Ectodermal cell (in vitro differentiated cells): ENCODE data around the gene FOXF1.

Experiments used
- H3K27ac ChIP-seq: 2 replicates; pipeline ENCODE4 v1.7.0; 2013; ENCODE audit warnings: mild to moderate bottlenecking, low read depth, low read length; ENCODE audit not compliant: insufficient read depth, poor library complexity, severe bottlenecking
- H3K27me3 ChIP-seq: 2 replicates; pipeline ENCODE4 v1.7.0; 2013; ENCODE audit warnings: mild to moderate bottlenecking, low read length; ENCODE audit not compliant: insufficient read depth, control insufficient read depth, poor library complexity, severe bottlenecking
- H3K36me3 ChIP-seq: one replicate; pipeline ENCODE4 v1.7.0; 2013; ENCODE audit warnings: low read length; ENCODE audit not compliant: control insufficient read depth, insufficient read depth
- H3K4me1 ChIP-seq: one replicate; pipeline ENCODE4 v1.7.0; 2013; ENCODE audit warnings: low read length; ENCODE audit not compliant: control insufficient read depth, insufficient read depth
- H3K4me3 ChIP-seq: 2 replicates; pipeline ENCODE4 v1.7.0; 2013; ENCODE audit warnings: low read depth, low read length, control low read depth; ENCODE audit not compliant: insufficient read depth
- H3K9me3 ChIP-seq: 2 replicates; pipeline ENCODE4 v1.7.0; 2013; ENCODE audit warnings: mild to moderate bottlenecking, low read length, moderate library complexity; ENCODE audit not compliant: control insufficient read depth
- WGBS, 2 experiments: methylation state at CpG; one replicate each; pipeline ENCODE4 v1.1.7; 2013; ENCODE audit warnings: missing lambda C conversion rate in 2 of 2; 5-methylcytosine and 5-hydroxymethylcytosine counted together

FOXF1 gene

GRCh38 chr16:86492267-86492960 lies 17.9 kb upstream of the FOXF1 start:
- Histone ChIP-seq H3K9me3 (no peaks in the 10 kb centered on the region), H3K27ac (no peak overlapping the region), H3K4me1 (peaks cover 22% of the 10 kb centered on the region), H3K27me3 (peaks cover 100% of the 10 kb centered on the region), H3K4me3 (no peak overlapping the region), H3K36me3 (no peaks in the 10 kb centered on the region)
- WGBS, 2 experiments, result 70 to 71% methylated on average over 4 of the region's 4 CpGs

- WGBS, 2 experiments, result 64% methylated on average over 9 of the region's 9 CpGs
- peaks cover 100% of the 10 kb centered on the region for H3K27me3 ChIP-seq
- H3K27ac ChIP-seq, result no peak overlapping the region
- H3K4me1 ChIP-seq, result peaks cover 22% of the 10 kb centered on the region
- no peaks in the 10 kb centered on the region for H3K9me3 ChIP-seq
- no peak overlapping the region for H3K4me3 ChIP-seq
- H3K36me3 ChIP-seq, result no peaks in the 10 kb centered on the region
Measured at GRCh38 chr16:86492961-86493629, 17.2 kb upstream of the FOXF1 start.

GRCh38 chr16:86494039-86494564 lies 16.2 kb upstream of the FOXF1 start:
- 7% methylated on average over 22 of the region's 22 CpGs for WGBS, 2 experiments
- H3K9me3 ChIP-seq, result no peaks in the 10 kb centered on the region
- H3K27ac ChIP-seq, result no peak overlapping the region
- H3K27me3 ChIP-seq, result peaks cover 100% of the 10 kb centered on the region
- no peaks in the 10 kb centered on the region for H3K36me3 ChIP-seq
- no peak overlapping the region for H3K4me3 ChIP-seq
- H3K4me1 ChIP-seq, result peaks cover 29% of the 10 kb centered on the region

- Histone ChIP-seq H3K27ac (no peak overlapping the region), H3K4me1 (peaks cover 35% of the 10 kb centered on the region)
- WGBS, 2 experiments, result 4% methylated on average over 54 of the region's 54 CpGs
Measured at GRCh38 chr16:86494565-86495356, 15.6 kb upstream of the FOXF1 start.

GRCh38 chr16:86495357-86495701 lies 15.0 kb upstream of the FOXF1 start:
- H3K4me3 ChIP-seq, result no peak overlapping the region

More at GRCh38 chr16:86494565-86495356, 15.6 kb upstream of the FOXF1 start:
- no peak overlapping the region for H3K4me3 ChIP-seq
- no peaks in the 10 kb centered on the region for H3K36me3 ChIP-seq
- no peaks in the 10 kb centered on the region for H3K9me3 ChIP-seq
- H3K27me3 ChIP-seq, result peaks cover 100% of the 10 kb centered on the region

GRCh38 chr16:86495756-86496261 lies 14.5 kb upstream of the FOXF1 start:
- 2 to 3% methylated on average over 16 of the region's 16 CpGs for WGBS, 2 experiments
- no peak overlapping the region for H3K27ac ChIP-seq
- H3K36me3 ChIP-seq, result no peaks in the 10 kb centered on the region
- H3K27me3 ChIP-seq, result peaks cover 100% of the 10 kb centered on the region
- peaks cover 39% of the 10 kb centered on the region for H3K4me1 ChIP-seq
- H3K4me3 ChIP-seq, result no peak overlapping the region
- H3K9me3 ChIP-seq, result no peaks in the 10 kb centered on the region

More at GRCh38 chr16:86495357-86495701, 15.0 kb upstream of the FOXF1 start:
- WGBS, 2 experiments, result 7 to 9% methylated on average over 10 of the region's 10 CpGs
- H3K27me3 ChIP-seq, result peaks cover 100% of the 10 kb centered on the region
- H3K27ac ChIP-seq, result no peak overlapping the region
- peaks cover 39% of the 10 kb centered on the region for H3K4me1 ChIP-seq
- H3K9me3 ChIP-seq, result no peaks in the 10 kb centered on the region
- no peaks in the 10 kb centered on the region for H3K36me3 ChIP-seq

- Histone ChIP-seq H3K4me3 (no peak overlapping the region), H3K9me3 (no peaks in the 10 kb centered on the region), H3K27ac (no peak overlapping the region), H3K27me3 (peaks cover 100% of the 10 kb centered on the region), H3K4me1 (peaks cover 39% of the 10 kb centered on the region), H3K36me3 (no peaks in the 10 kb centered on the region)
- 9% methylated on average over 33 to 34 of the region's 34 CpGs for WGBS, 2 experiments
Measured at GRCh38 chr16:86496262-86496928, 13.9 kb upstream of the FOXF1 start.

- peaks cover 39% of the 10 kb centered on the region for H3K4me1 ChIP-seq
- H3K27me3 ChIP-seq, result peaks cover 100% of the 10 kb centered on the region
- no peak overlapping the region for H3K27ac ChIP-seq
- H3K36me3 ChIP-seq, result no peaks in the 10 kb centered on the region
- WGBS, 2 experiments, result 1% methylated on average over 45 of the region's 45 CpGs
- no peak overlapping the region for H3K4me3 ChIP-seq
- no peaks in the 10 kb centered on the region for H3K9me3 ChIP-seq
Measured at GRCh38 chr16:86496929-86497461, 13.3 kb upstream of the FOXF1 start.

GRCh38 chr16:86497551-86498021 lies 12.7 kb upstream of the FOXF1 start:
- WGBS, 2 experiments, result 1% methylated on average over 44 of the region's 44 CpGs
- Histone ChIP-seq H3K27me3 (peaks cover 100% of the 10 kb centered on the region), H3K27ac (no peak overlapping the region), H3K9me3 (no peaks in the 10 kb centered on the region), H3K36me3 (no peaks in the 10 kb centered on the region), H3K4me3 (no peak overlapping the region), H3K4me1 (peaks cover 39% of the 10 kb centered on the region)
